Mammary epithelial cell (primary cell): ENCODE results near the gene SLC1A1.

Experiments
- CTCF ChIP-seq, 2 donors: IDR thresholded peaks in 1 of 2; conservative IDR thresholded peaks in 1 of 2; 2 replicates each; pipeline ENCODE4 v1.5.1; 2011 to 2012; ENCODE audit warnings: inconsistent platforms in 2 of 2, low read length in 2 of 2, mild to moderate bottlenecking in 2 of 2, control low read depth in 1 of 2, low read depth in 1 of 2; ENCODE audit not compliant: insufficient read depth in 1 of 2; ENCODE audit errors: extremely low read depth in 1 of 2
- EZH2 ChIP-seq: IDR thresholded peaks from 2 replicates; pipeline ENCODE4 v1.6.1; 2012; ENCODE audit warnings: low read length, inconsistent platforms, borderline replicate concordance

- TF ChIP-seq CTCF (conservative IDR thresholded peaks at IDR 0.05 in 1 of 2, IDR thresholded peaks at IDR 0.05 in 1 of 2; ENCODE audit: extremely low read depth in 1 of 2, insufficient read depth in 1 of 2, low read depth in 1 of 2, low read length in 2 of 2), result no peak
- TF ChIP-seq EZH2, result no peak
These were observed 63.7 kb downstream of the SLC1A1 start for GRCh38 chr9:4553951-4554381.
